HG03066 (cell line): ENCODE measurements around the gene GRID2.

Experiments
- ATAC-seq: cut with Tn5 transposase; IDR thresholded peaks from one replicate; pipeline ENCODE4 v1.9.1; 2021; ENCODE audit warnings: low read depth; ENCODE audit not compliant: unreplicated experiment

GRID2 gene

DNA sequence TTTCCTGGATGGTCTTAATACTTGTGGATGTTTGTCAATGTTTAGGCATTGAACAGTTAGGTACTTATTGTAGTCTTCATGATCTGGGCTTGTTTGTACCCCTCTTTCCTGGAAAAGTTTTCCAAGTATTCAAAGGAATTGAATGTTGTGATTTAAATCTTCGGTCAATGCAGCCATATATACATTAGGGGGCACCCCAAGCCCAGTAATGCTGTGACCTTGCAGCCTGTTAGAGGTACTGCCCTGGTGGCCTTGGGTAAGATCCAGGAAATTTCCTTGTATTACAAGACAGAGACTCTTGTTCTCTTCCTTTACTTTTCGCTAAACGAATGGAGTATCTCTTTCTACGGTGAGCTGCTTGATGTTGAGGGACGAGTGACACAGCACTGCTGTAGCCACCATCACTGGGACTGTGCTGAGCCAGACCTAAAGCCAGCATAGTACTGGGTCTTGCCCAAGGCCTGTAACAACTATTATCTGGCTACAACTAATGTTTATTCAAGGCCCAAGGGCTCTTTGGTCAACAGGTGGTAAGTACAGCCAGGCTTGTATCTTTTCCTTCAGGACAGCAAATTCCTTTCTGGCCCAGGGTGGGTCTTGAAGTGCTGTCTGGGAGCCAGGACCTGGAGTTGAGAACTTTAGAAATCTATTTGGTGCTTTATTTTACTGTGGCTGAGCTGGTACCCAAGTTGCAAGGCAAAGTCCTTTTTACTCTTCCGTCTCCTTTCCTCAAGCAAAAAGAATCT is 1406.5 kb downstream of the GRID2 start:
- ATAC-seq, result peak; percentile 75

DNA sequence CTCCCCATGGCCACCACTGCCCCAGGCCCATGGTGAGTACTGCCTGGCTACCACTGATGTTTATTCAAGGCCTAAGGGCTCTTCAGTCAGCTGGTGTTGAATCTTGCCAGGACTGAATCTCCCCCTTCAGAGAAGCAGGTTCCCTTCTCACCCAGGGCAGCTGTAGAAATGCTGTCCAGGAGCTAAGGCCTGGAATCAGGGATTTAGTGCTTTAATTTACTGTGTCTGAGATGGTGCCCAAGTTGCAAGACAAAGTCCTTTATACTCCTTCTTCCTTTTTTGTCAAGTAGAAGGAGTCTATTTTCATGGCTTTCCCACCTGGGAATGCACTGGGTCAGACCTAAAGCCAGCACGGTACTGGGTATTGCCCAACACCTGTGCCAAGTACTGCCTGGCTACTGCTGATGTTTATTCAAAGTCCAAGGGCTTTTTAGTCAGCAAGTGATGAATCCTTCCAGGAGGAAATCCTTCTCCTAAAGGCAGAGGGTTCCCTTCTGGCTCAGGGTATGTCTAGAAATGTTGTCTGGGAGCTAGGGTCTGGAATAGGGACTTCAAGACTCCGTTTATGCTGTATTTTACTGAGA is 1407.2 kb downstream of the GRID2 start:
- no peak for ATAC-seq

- no peak for ATAC-seq
These were observed 1414.5 kb downstream of the GRID2 start for GRCh38 chr4:93718233-93718632.

- ATAC-seq, result no peak
These were observed 1415.8 kb downstream of the GRID2 start for GRCh38 chr4:93719552-93719951.

- no peak for ATAC-seq
These were observed 1418.7 kb downstream of the GRID2 start for GRCh38 chr4:93722446-93722845.

- no peak for ATAC-seq
These were observed 1426.5 kb downstream of the GRID2 start for GRCh38 chr4:93730251-93730650.

- ATAC-seq, result no peak
These were observed 1427.0 kb downstream of the GRID2 start for GRCh38 chr4:93730760-93731159.

- ATAC-seq, result no peak
These were observed 1427.7 kb downstream of the GRID2 start for GRCh38 chr4:93731456-93731855.

DNA sequence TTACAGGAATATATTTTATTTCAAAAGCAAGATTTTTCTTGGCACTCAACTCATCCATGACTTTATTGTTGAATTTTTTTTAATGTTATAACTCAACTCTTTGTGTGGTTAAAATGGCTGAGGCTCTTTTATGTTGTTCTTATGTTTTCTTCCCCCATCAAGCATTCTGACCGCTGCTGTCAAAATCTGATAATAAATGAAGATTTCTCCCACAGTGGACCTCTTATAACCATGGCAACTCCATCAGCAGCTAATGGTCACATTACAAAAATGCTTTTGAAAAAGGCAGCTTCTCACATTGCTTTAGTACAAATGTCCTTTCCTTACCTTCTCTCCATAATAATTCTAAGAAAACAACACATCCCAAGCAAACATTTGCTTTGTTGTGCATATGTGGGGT is 1428.7 kb downstream of the GRID2 start:
- ATAC-seq, result no peak

- ATAC-seq, result no peak
These were observed 1437.1 kb downstream of the GRID2 start for GRCh38 chr4:93740890-93741289.

DNA sequence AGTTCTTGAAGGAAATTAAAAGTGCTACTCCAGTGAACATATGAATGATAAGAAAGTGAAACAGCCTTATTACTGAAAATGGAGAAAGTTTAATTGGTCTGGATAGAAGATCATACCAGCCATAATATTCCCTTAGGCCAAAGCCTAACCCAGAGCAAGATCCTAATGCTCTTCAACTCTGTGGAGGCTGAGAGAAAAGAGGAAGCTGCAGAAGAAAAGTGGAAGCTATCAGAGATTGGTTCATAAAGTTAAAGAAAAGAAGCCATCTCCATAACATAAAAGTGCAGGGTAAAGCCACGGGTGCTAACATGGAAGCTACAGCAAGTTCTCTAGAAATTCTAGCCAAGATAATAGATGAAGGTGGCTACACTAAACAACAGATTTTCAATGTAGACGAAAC is 1439.3 kb downstream of the GRID2 start:
- no peak for ATAC-seq

DNA sequence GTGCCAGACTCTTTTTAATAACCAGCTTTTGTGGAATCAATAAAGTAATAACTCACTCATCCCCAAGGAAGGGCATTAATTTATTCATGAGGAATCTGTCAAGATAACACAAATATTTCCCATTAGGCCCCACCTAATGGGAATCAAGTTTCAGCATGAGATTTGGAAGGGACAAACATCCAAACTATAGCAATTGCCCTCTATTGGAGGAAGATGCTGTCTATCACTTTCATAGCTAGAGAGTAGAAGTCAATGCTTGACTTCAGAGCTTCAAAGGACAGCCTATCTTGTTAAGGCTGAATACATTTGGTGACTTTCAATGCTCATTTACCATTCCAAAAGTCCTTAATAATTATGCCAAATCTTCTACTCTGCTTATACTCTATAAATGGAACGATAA is 1439.9 kb downstream of the GRID2 start:
- no peak for ATAC-seq

DNA sequence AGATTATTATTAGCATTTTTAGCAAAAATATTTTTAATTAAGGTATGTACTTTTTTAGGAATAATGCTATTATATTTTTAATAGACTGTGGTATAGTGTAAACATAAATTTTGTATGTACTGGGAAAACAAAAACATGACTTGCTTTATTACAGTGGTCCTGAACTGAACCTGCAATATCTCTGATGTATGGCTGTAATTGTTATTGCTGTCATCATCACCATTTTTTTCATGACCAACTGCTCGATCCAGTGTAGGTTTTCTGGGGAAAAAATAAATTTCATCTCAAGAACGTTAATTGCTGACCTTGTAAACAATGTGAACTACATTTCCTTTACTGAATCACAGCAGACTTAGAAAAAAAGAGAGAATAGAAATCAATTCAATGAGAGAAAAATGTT is 1441.2 kb downstream of the GRID2 start:
- ATAC-seq, result no peak

GRCh38 chr4:93746031-93746430 is 1442.3 kb downstream of the GRID2 start:
- ATAC-seq, result no peak

DNA sequence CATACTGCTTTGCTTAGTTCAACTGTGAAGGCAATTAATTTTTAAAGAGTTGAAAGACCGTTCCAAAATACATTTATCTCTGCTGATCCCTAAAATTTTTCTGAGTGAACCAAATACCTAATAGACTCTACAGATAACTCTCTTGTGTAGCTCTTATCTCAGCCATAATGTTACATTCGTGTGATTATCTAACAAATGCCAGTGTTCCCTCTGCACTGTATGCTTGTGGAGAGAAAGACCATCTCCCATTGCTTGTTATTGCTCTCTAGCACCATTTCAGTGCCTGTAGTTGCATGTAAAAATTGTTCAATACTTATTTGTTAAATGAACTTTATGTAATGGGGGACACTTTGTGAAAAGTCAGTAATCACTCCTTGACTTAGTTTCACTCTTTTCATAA is 1443.5 kb downstream of the GRID2 start:
- no peak for ATAC-seq

DNA sequence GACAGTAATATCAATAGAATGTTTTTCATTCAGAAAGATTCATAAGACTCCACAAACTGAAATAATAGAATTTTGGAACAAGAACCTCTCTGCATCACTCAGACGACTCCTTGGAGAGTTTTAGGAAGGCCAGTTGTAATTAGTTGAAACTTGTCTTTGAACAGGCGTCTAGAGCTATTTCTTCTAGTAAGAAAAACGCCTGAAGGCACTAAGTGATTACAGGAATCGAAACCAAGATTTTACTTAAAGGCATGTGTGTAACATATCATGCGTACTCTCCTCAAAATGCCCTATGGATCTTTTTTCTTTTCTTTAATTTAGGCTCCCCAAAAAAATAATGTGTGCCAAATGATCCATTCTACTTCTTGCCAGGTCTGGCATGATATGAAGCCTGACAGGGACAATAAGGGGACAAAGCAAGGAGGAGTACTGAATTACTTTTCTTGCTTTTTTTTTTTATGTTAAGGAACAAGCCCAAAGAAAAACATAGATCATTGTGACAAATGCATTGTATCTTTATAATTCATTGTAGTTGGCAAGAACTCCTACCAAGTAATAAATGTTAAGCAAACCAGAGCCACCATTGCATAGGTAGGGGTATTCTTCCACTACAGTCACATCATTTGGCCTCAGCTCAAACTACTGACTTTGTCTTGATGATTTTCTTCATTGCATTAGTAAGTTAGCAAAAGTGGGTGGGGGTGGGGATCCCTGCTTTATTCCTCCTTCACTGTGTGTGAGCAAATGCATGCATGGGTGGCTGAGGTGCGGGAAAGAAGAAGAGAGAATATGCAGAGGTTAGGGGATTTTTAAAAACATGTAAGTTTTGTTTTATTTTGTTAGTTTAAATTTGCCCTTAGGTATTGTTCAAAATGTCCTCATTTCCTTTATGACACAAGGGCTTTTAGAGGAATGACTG is 1444.9 kb downstream of the GRID2 start:
- peak; percentile 25 for ATAC-seq

DNA sequence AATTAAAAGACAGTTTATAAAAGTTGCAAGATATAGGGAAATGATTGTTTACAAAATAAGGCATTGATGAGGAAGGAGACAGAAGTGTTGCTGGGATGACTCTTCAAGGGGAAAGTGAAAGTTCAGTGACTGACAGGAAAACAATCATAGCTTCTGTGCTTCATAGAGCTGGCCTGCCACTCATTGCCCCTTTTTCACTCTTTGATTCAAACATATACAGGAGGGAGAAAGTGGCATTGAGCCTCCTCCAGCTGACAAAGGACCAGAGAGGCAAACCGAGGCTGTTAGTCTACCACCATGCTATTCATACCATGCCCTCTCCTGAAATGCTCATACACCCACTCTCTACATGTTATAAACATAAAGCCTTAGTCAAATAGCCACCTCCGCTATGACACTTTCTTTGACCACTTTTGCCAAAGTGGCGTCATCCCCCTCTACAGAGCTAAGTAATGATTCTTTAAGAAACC is 1445.6 kb downstream of the GRID2 start:
- peak; percentile 71 for ATAC-seq

DNA sequence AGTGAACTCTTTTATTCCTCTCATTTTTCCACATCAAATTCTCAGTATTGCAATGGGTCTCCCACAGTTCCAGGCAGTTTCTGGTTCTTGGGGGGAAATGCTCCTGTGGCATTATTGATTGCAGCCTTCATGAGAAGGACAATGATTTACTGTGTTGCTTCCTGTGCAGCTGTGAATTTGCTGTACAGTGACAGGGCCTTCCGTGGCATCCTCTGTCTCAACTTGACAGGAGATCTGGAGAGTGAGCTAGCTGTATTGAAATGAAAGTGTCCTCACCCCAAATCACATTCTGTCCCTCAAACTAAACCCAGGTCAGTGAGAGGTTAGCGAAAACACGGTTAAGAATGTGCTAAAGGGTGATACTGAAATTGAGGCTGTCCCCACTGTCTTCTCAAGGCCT is 1447.6 kb downstream of the GRID2 start:
- no peak for ATAC-seq

- ATAC-seq, result no peak
These were observed 1452.3 kb downstream of the GRID2 start for GRCh38 chr4:93756101-93756500.

DNA sequence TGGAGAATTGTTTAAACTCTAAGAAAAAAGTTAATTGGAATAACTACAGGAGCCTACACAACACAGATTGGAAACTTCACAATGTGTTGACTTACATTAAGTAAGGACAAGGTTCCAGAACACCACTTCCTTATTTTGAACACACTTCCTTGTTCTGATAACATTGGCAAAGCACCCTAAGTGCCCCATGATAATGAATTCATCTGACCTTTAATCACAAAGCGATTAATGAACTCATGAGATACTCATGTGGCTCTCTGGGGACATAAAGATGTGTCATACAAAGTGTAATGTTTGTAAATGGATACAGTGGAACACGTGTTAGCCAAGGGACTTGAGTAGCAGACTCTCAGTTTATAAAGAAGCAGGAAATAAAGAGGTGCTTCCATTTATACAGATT is 1455.7 kb downstream of the GRID2 start:
- no peak for ATAC-seq

- ATAC-seq, result no peak
These were observed 1456.5 kb downstream of the GRID2 start for GRCh38 chr4:93760284-93760683.
